Measurements from ENCODE around the gene TAC3.

Gene TAC3

DNA sequence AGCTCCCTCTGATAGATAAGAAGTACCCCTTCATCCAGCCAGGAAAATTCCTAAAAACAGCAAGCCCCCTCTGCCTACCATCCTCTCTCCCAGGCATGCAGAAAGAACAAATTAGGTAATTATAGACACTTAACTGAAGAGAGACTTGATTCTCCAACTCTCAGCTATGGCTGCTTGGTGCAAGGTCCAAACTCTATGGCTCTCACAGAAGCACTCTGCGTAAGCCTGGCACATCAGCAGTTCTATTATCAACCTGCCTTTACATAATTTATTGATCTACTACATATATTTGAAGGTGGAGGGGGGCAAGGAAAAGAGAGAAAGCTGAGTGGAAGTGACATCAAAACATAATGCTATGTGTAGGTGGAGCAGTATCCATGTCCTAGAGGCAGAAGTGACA is 34.7 kb upstream of the TAC3 start:
- H3K4me1 ChIP-seq (ENCODE audit: insufficient read depth, low read length), result peaks cover 31% of the 10 kb centered on the region
- no peaks in the 10 kb centered on the region for H3K9me3 ChIP-seq (ENCODE audit: insufficient read depth, low read length, severe bottlenecking)
- no peak for DNase-seq
- H4K20me1 ChIP-seq (ENCODE audit: insufficient read depth, low read length), result no peaks in the 10 kb centered on the region
- TF ChIP-seq, protein P1, sequence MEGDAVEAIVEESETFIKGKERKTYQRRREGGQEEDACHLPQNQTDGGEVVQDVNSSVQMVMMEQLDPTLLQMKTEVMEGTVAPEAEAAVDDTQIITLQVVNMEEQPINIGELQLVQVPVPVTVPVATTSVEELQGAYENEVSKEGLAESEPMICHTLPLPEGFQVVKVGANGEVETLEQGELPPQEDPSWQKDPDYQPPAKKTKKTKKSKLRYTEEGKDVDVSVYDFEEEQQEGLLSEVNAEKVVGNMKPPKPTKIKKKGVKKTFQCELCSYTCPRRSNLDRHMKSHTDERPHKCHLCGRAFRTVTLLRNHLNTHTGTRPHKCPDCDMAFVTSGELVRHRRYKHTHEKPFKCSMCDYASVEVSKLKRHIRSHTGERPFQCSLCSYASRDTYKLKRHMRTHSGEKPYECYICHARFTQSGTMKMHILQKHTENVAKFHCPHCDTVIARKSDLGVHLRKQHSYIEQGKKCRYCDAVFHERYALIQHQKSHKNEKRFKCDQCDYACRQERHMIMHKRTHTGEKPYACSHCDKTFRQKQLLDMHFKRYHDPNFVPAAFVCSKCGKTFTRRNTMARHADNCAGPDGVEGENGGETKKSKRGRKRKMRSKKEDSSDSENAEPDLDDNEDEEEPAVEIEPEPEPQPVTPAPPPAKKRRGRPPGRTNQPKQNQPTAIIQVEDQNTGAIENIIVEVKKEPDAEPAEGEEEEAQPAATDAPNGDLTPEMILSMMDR (IDR thresholded peaks at IDR 0.05; ENCODE audit: borderline replicate concordance, extremely low read depth, low read length, poor library complexity, severe bottlenecking), result no peak
- no peak for TF ChIP-seq EZH2 (IDR thresholded peaks at IDR 0.05; ENCODE audit: borderline replicate concordance, low read depth, low read length, severe bottlenecking)
- H3K79me2 ChIP-seq (ENCODE audit: insufficient read depth, low read length), result no peaks in the 10 kb centered on the region
- no peak overlapping the region for H3K4me3 ChIP-seq (ENCODE audit: low read depth in 1 of 2, low read length in 2 of 2)
- H3K9ac ChIP-seq (ENCODE audit: low read depth, low read length), result no peak overlapping the region
- no peak for ATAC-seq (ENCODE audit: insufficient read depth, low read depth)
- no peak overlapping the region for H3K27ac ChIP-seq (ENCODE audit: low read length)
- H3K27me3 ChIP-seq (ENCODE audit: insufficient read depth, low read length, poor library complexity), result no peaks in the 10 kb centered on the region
- no peak overlapping the region for H2AFZ ChIP-seq (ENCODE audit: low read depth, low read length)
- peaks cover 3% of the 10 kb centered on the region; the same call in 1 of the 2 replicates for H3K36me3 ChIP-seq (ENCODE audit: insufficient read depth, low read length)
- no peak overlapping the region for H3K4me2 ChIP-seq (ENCODE audit: insufficient read depth, low read length)

- Histone ChIP-seq H3K27me3 (ENCODE audit: insufficient read depth, low read length, poor library complexity) (no peaks in the 10 kb centered on the region), H3K9me3 (ENCODE audit: insufficient read depth, low read length, severe bottlenecking) (no peaks in the 10 kb centered on the region), H4K20me1 (ENCODE audit: insufficient read depth, low read length) (no peaks in the 10 kb centered on the region), H3K9ac (ENCODE audit: low read depth, low read length) (no peak within 1 kb of the TSS), H3K79me2 (ENCODE audit: insufficient read depth, low read length) (no peaks in the 10 kb centered on the region), H3K36me3 (ENCODE audit: insufficient read depth, low read length) (no peaks in the 10 kb centered on the region), H3K4me2 (ENCODE audit: insufficient read depth, low read length) (no peak within 1 kb of the TSS), H3K4me1 (ENCODE audit: insufficient read depth, low read length) (peaks cover 34% of the 10 kb centered on the region), H3K4me3 (ENCODE audit: low read depth in 1 of 2, low read length in 2 of 2) (no peak within 1 kb of the TSS), H3K27ac (ENCODE audit: low read length) (no peak within 1 kb of the TSS), H2AFZ (ENCODE audit: low read depth, low read length) (no peak within 1 kb of the TSS)
- no peak for DNase-seq
- no peak for TF ChIP-seq EZH2 (IDR thresholded peaks at IDR 0.05; ENCODE audit: borderline replicate concordance, low read depth, low read length, severe bottlenecking)
- TF ChIP-seq, protein P1 (IDR thresholded peaks at IDR 0.05; ENCODE audit: borderline replicate concordance, extremely low read depth, low read length, poor library complexity, severe bottlenecking), result no peak
- no peak for ATAC-seq (ENCODE audit: insufficient read depth, low read depth)
Measured at GRCh38 chr12:57049890-57050289, 33.6 kb upstream of the TAC3 start, which contains the start of gene MYO1A. MYO1A (minus strand) TSS chr12:57050129; CDS start chr12:57048323, 1,806 bp downstream.

DNA sequence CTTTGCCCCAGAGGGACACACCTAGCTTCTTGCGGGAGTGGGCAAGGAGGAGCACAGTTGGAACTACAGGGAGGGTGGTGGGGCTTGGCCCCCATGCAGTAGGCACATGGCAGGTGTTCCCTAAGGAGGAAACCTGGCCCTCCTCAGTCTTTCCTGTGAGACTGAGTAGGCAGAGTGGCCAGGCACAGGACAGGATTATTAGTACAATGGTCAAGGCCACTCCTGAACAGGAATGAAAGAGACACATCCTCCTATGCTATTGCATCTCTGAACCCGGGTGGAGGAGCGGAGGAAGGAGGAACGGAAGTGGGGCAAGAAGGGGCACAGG is 32.8 kb upstream of the TAC3 start:
- Histone ChIP-seq H3K79me2 (ENCODE audit: insufficient read depth, low read length) (no peaks in the 10 kb centered on the region), H3K36me3 (ENCODE audit: insufficient read depth, low read length) (no peaks in the 10 kb centered on the region), H3K9me3 (ENCODE audit: insufficient read depth, low read length, severe bottlenecking) (no peaks in the 10 kb centered on the region), H3K27me3 (ENCODE audit: insufficient read depth, low read length, poor library complexity) (no peaks in the 10 kb centered on the region), H2AFZ (ENCODE audit: low read depth, low read length) (no peak overlapping the region), H3K4me3 (ENCODE audit: low read depth in 1 of 2, low read length in 2 of 2) (no peak overlapping the region), H3K4me2 (ENCODE audit: insufficient read depth, low read length) (no peak overlapping the region), H4K20me1 (ENCODE audit: insufficient read depth, low read length) (no peaks in the 10 kb centered on the region), H3K4me1 (ENCODE audit: insufficient read depth, low read length) (peaks cover 34% of the 10 kb centered on the region), H3K9ac (ENCODE audit: low read depth, low read length) (no peak overlapping the region), H3K27ac (ENCODE audit: low read length) (no peak overlapping the region)
- TF ChIP-seq, protein P1 (IDR thresholded peaks at IDR 0.05; ENCODE audit: borderline replicate concordance, extremely low read depth, low read length, poor library complexity, severe bottlenecking), result no peak
- no peak for TF ChIP-seq EZH2 (IDR thresholded peaks at IDR 0.05; ENCODE audit: borderline replicate concordance, low read depth, low read length, severe bottlenecking)
- DNase-seq, result no peak
- ATAC-seq (ENCODE audit: insufficient read depth, low read depth), result no peak
